Brain pericyte (primary cell): Measurements from ENCODE around the gene ATP8A1.

ENCODE experiments used
- DNase-seq: peaks from one replicate; pipeline ENCODE4 v3.0.0-alpha.2; 2012; ENCODE audit warnings: low read depth, low spot score

The ATP8A1 gene

GRCh38 chr4:42366959-42367358 lies 289.9 kb downstream of the ATP8A1 start:
- no peak for DNase-seq

- DNase-seq = no peak
Measured at GRCh38 chr4:42364266-42365053, 292.4 kb downstream of the ATP8A1 start.

- DNase-seq = no peak
Measured at GRCh38 chr4:42363614-42364013, 293.3 kb downstream of the ATP8A1 start.

- DNase-seq = no peak
Measured at GRCh38 chr4:42362591-42362990, 294.3 kb downstream of the ATP8A1 start.

GRCh38 chr4:42361456-42361855 lies 295.4 kb downstream of the ATP8A1 start:
- no peak for DNase-seq

- DNase-seq = no peak
Measured at GRCh38 chr4:42360256-42360669, 296.6 kb downstream of the ATP8A1 start.

- DNase-seq = no peak
Measured at GRCh38 chr4:42359711-42360110, 297.2 kb downstream of the ATP8A1 start.
